ENCODE measurements around the gene PFKL. TPM values are rescaled to one million over a fixed set of nuclear protein-coding genes. Genes with fewer than 3 reads are reported as not detected.

Gene PFKL
- total and polyA plus RNA-seq, 2 of the 8 experiments (the other 6 are each of a cell fraction or from before 2014, with no cell fraction given), result 80.2 to 82.3 TPM

- CTCF ChIA-PET (ENCODE audit: partially characterized antibody), result interaction anchor here (1.3 kb wide), 1 partner anchor 21 kb away, joined by 4 read pairs; no protein-coding TSS in a partner anchor
- POLR2A ChIA-PET (ENCODE audit: partially characterized antibody), result no interaction called here
- Histone ChIP-seq H3K4me3 (ENCODE audit: extremely low read depth in 1 of 4, insufficient read depth in 2 of 4, low read depth in 3 of 4, low read length in 4 of 4) (no peak overlapping the region), H3K9ac (replicated peaks in 1 of 4; ENCODE audit: extremely low read depth in 1 of 4, low read depth in 3 of 4, low read length in 3 of 4) (no peak overlapping the region), H2AK5ac (ENCODE audit: low read depth, low read length) (no peak overlapping the region), H2AFZ (ENCODE audit: low read length) (no peak overlapping the region), H2BK15ac (ENCODE audit: low read length) (no peak overlapping the region), H2BK12ac (ENCODE audit: low read depth, low read length) (no peak overlapping the region), H3K9me3 (ENCODE audit: insufficient read depth in 2 of 2, low read depth in 1 of 2, low read length in 1 of 2) (no peaks in the 10 kb centered on the region), H3K36me3 (ENCODE audit: control insufficient read depth in 2 of 4, insufficient read depth in 4 of 4, low read length in 3 of 4) (no peaks in the 10 kb centered on the region), H4K8ac (ENCODE audit: extremely low read depth, insufficient read depth, low read length) (no peak overlapping the region), H3K23me2 (ENCODE audit: low read depth, low read length) (peaks cover 3% of the 10 kb centered on the region; the same call in 1 of the 2 replicates), H4K20me1 (replicated peaks in 1 of 2; ENCODE audit: control insufficient read depth in 1 of 2, insufficient read depth in 2 of 2, low read length in 2 of 2) (no peaks in the 10 kb centered on the region), H4K5ac (ENCODE audit: insufficient read length, low read depth, low read length) (no peak overlapping the region), H3K79me2 (ENCODE audit: control insufficient read depth in 1 of 2, insufficient read depth in 2 of 2, low read length in 2 of 2) (no peaks in the 10 kb centered on the region), H3K4ac (replicated peaks; ENCODE audit: insufficient read length, low read depth, low read length) (no peak overlapping the region), H3K27ac (ENCODE audit: low read depth, low read length) (no peak overlapping the region), H3K56ac (replicated peaks; ENCODE audit: insufficient read length, low read depth, low read length) (no peak overlapping the region), H3K4me1 (replicated peaks in 1 of 4; ENCODE audit: control insufficient read depth in 3 of 4, insufficient read depth in 4 of 4, low read length in 3 of 4) (peaks cover 0 to 12% (median 7%) of the 10 kb centered on the region in 4 experiments; a peak in 6 of 7 replicates), H2BK20ac (ENCODE audit: low read length) (no peak overlapping the region), H3K18ac (ENCODE audit: extremely low read depth, low read length) (no peak overlapping the region), H4K91ac (replicated peaks; ENCODE audit: insufficient read length, low read length) (no peak overlapping the region), H3K23ac (ENCODE audit: insufficient read length) (no peak overlapping the region), H3K4me2 (ENCODE audit: insufficient read depth in 1 of 2, low read depth in 2 of 2, low read length in 2 of 2) (no peak overlapping the region), H3K79me1 (ENCODE audit: low read depth, low read length) (no peaks in the 10 kb centered on the region), H3K14ac (ENCODE audit: insufficient read length) (no peak overlapping the region), H2BK5ac (ENCODE audit: low read depth, low read length) (no peak overlapping the region), H3K27me3 (replicated peaks in 1 of 4; ENCODE audit: control insufficient read depth in 3 of 4, extremely low read depth in 1 of 4, insufficient read depth in 3 of 4, low read length in 3 of 4) (peaks cover 0 to 20% (median 15%) of the 10 kb centered on the region in 4 experiments; a peak in 6 of 7 replicates), H2BK120ac (replicated peaks; ENCODE audit: low read depth, low read length) (no peak overlapping the region)
- FAIRE-seq, result no peak
- DNase-seq (ENCODE audit: low read depth in 1 of 2, low spot score in 2 of 2), result no peak
- 87% methylated on average over 21 of the region's 22 CpGs; no CpG with 5 or more reads in 1 of the 2 experiments for WGBS, 2 experiments (ENCODE audit: extremely low coverage in 1 of 2, insufficient coverage in 1 of 2, insufficient read length in 1 of 2, insufficient replicate concordance in 2 of 2, low coverage in 1 of 2, low lambda C conversion rate in 2 of 2, missing lambda C conversion rate in 1 of 2)
- TF ChIP-seq RAD21 (IDR thresholded peaks at IDR 0.05 in 1 of 2, conservative IDR thresholded peaks at IDR 0.05 in 1 of 2; ENCODE audit: low read depth in 2 of 2, low read length in 2 of 2), result no peak
- no peak for TF ChIP-seq POU5F1 (IDR thresholded peaks at IDR 0.05; ENCODE audit: low read depth, low read length)
- TF ChIP-seq USF2 (IDR thresholded peaks at IDR 0.05; ENCODE audit: low read length), result no peak
- TF ChIP-seq HDAC2 (IDR thresholded peaks at IDR 0.05; ENCODE audit: borderline replicate concordance in 1 of 2, low read depth in 2 of 2, low read length in 2 of 2), result no peak
- TF ChIP-seq ATF2 (IDR thresholded peaks at IDR 0.05; ENCODE audit: low read length), result no peak
- no peak for TF ChIP-seq RBBP5 (IDR thresholded peaks at IDR 0.05; ENCODE audit: borderline replicate concordance, low read depth, low read length)
- TF ChIP-seq CHD1 (IDR thresholded peaks at IDR 0.05; ENCODE audit: low read depth, low read length), result no peak
- no peak for TF ChIP-seq HDAC6 (IDR thresholded peaks at IDR 0.05; ENCODE audit: low read depth, low read length)
- no peak for TF ChIP-seq ASH2L (IDR thresholded peaks at IDR 0.05; ENCODE audit: low read length)
- no peak for TF ChIP-seq CEBPB (IDR thresholded peaks at IDR 0.05; ENCODE audit: low read depth, low read length)
These were observed 66.2 kb downstream of the PFKL start for GRCh38 chr21:44365967-44366585.

Measured in H1 (cell line).